Endodermal cell (in vitro differentiated cells): ENCODE measurements around the gene VRK2. TPM values are rescaled to one million over a fixed set of nuclear protein-coding genes. Genes with fewer than 3 reads are reported as not detected.

Experiments
- DNase-seq: peaks from one replicate; pipeline ENCODE4 v3.0.0-alpha.2; 2017
- H3K27ac ChIP-seq: 2 replicates; pipeline ENCODE4 v1.5.1; 2013; ENCODE audit warnings: mild to moderate bottlenecking, low read depth, low read length, moderate library complexity
- H3K27me3 ChIP-seq: 2 replicates; pipeline ENCODE4 v1.6.1; 2013; ENCODE audit warnings: mild to moderate bottlenecking, low read length, moderate library complexity; ENCODE audit not compliant: insufficient read depth, control insufficient read depth, poor library complexity, severe bottlenecking
- H3K36me3 ChIP-seq: 2 replicates; pipeline ENCODE4 v1.7.0; 2013; ENCODE audit warnings: mild to moderate bottlenecking, low read length, moderate library complexity; ENCODE audit not compliant: control insufficient read depth, insufficient read depth
- H3K4me1 ChIP-seq: one replicate; pipeline ENCODE4 v1.7.0; 2013; ENCODE audit warnings: low read length; ENCODE audit not compliant: control insufficient read depth, insufficient read depth
- H3K4me3 ChIP-seq: 2 replicates; pipeline ENCODE4 v1.5.1; 2013; ENCODE audit warnings: mild to moderate bottlenecking, low read length, moderate library complexity
- H3K9ac ChIP-seq: 2 replicates; pipeline ENCODE4 v1.6.1; 2013; ENCODE audit warnings: mild to moderate bottlenecking, low read length, moderate library complexity; ENCODE audit not compliant: poor library complexity, severe bottlenecking; ENCODE audit errors: extremely low read depth
- H3K9me3 ChIP-seq: 2 replicates; pipeline ENCODE4 v1.6.1; 2013; ENCODE audit warnings: mild to moderate bottlenecking, low read length, moderate library complexity; ENCODE audit not compliant: control insufficient read depth
- H3K27ac Mint-ChIP-seq: 2 replicates; pipeline ENCODE4 v1.8.0; 2020; ENCODE audit warnings: mixed read lengths
- H3K27me3 Mint-ChIP-seq: 2 replicates; pipeline ENCODE4 v1.8.0; 2021; ENCODE audit warnings: mild to moderate bottlenecking, mixed read lengths; ENCODE audit not compliant: insufficient read depth
- H3K36me3 Mint-ChIP-seq: 2 replicates; pipeline ENCODE4 v1.8.0; 2020; ENCODE audit warnings: low read depth, mixed read lengths
- H3K4me1 Mint-ChIP-seq: 2 replicates; pipeline ENCODE4 v1.8.0; 2020; ENCODE audit warnings: mixed read lengths
- H3K4me3 Mint-ChIP-seq: 2 replicates; pipeline ENCODE4 v1.8.0; 2020; ENCODE audit warnings: mild to moderate bottlenecking, moderate library complexity, mixed read lengths
- H3K9me3 Mint-ChIP-seq: 2 replicates; pipeline ENCODE4 v1.8.0; 2020; ENCODE audit warnings: mild to moderate bottlenecking, mixed read lengths
- WGBS, 2 experiments: methylation state at CpG; one replicate each; pipeline versions ENCODE4 v1.1.5 to v1.1.7; 2013; ENCODE audit warnings: missing lambda C conversion rate in 2 of 2, mixed read lengths in 1 of 2; ENCODE audit not compliant: insufficient coverage in 1 of 2, insufficient read length in 1 of 2; 5-methylcytosine and 5-hydroxymethylcytosine counted together
- total RNA-seq, 2 donors: library from RNA; stranded (reverse); fragmentation: NEBNext Ultra II Directional in 1 of 2; extraction: Animal tissue kit (Norgen Biotek cat#: 25700) in 1 of 2; gene quantifications; 2 replicates in 1 of 2; 3 replicates in 1 of 2; pipeline ENCODE4 v1.2.1, GENCODE V29; 2021
- TF ChIP-seq, protein P1 (sequence below): fragments of 200-600 bp; sonication (generic); conservative IDR thresholded peaks from 2 replicates; pipeline ENCODE4 v1.5.0; 2021; ENCODE audit warnings: antibody characterized with exemption, mild to moderate bottlenecking

The VRK2 gene
- total RNA-seq, 2 donors from 2014 or later, result 27.3 to 33.3 TPM

DNA sequence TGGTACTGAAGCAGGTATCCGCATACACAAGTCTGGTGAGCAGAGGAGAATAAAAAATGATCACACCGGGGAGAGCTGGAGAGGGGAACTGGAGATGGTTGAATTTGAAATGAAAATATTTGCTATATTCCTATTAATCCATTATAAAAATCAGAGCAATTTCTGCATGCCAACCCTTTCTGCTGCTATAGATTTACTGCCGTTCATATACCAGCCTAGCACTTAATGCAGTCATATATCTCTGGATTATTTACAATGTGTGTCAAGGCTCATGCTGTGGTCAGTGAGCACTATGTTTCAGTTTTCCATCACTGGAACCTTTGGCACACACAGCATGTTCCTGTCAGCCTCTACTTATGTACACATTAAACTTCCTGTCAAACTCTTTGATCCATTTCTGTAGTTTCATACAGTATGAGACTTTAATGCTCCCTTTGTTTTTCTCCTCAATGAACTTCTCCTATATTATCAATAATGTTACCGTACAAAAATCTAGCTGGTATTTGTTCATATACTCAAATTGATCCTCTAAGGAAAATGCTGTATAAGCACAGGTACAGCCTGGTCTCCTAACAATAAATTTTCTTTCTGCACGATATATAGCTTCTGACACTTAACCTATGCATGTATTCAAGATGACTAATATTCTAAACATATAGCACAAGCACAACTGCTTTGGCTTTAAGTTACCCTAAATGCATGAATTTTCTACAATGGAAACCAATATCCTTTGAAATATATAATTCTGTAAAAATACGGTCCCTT, 157.8 kb downstream of the VRK2 start:
- no peak for DNase-seq
- TF ChIP-seq, protein P1, sequence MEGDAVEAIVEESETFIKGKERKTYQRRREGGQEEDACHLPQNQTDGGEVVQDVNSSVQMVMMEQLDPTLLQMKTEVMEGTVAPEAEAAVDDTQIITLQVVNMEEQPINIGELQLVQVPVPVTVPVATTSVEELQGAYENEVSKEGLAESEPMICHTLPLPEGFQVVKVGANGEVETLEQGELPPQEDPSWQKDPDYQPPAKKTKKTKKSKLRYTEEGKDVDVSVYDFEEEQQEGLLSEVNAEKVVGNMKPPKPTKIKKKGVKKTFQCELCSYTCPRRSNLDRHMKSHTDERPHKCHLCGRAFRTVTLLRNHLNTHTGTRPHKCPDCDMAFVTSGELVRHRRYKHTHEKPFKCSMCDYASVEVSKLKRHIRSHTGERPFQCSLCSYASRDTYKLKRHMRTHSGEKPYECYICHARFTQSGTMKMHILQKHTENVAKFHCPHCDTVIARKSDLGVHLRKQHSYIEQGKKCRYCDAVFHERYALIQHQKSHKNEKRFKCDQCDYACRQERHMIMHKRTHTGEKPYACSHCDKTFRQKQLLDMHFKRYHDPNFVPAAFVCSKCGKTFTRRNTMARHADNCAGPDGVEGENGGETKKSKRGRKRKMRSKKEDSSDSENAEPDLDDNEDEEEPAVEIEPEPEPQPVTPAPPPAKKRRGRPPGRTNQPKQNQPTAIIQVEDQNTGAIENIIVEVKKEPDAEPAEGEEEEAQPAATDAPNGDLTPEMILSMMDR, result no peak
- 92 to 94% methylated on average over 4 to 6 of the region's 6 CpGs for WGBS, 2 experiments
- Histone ChIP-seq H3K4me1 (no peaks in the 10 kb centered on the region), H3K27me3 (no peaks in the 10 kb centered on the region), H3K9me3 (no peaks in the 10 kb centered on the region), H3K36me3 (peaks cover 60% of the 10 kb centered on the region), H3K27ac (no peak overlapping the region), H3K9ac (no peak overlapping the region), H3K4me3 (no peak overlapping the region)
- H3K9me3 Mint-ChIP-seq, result no peaks in the 10 kb centered on the region
- peaks cover 14% of the 10 kb centered on the region for H3K4me1 Mint-ChIP-seq
- H3K4me3 Mint-ChIP-seq, result no peak overlapping the region
- H3K27me3 Mint-ChIP-seq, result no peaks in the 10 kb centered on the region
- H3K36me3 Mint-ChIP-seq, result peaks cover 26% of the 10 kb centered on the region
- H3K27ac Mint-ChIP-seq, result no peak overlapping the region

- Histone ChIP-seq H3K4me1 (no peaks in the 10 kb centered on the region), H3K27ac (no peak overlapping the region), H3K9me3 (peaks cover 20% of the 10 kb centered on the region), H3K4me3 (no peak overlapping the region), H3K27me3 (no peaks in the 10 kb centered on the region), H3K36me3 (peaks cover 69% of the 10 kb centered on the region), H3K9ac (no peak overlapping the region)
- DNase-seq, result no peak
- H3K27ac Mint-ChIP-seq, result peak overlapping the region; percentile 81
- peaks cover 42% of the 10 kb centered on the region for H3K36me3 Mint-ChIP-seq
- H3K27me3 Mint-ChIP-seq, result no peaks in the 10 kb centered on the region
- peaks cover 14% of the 10 kb centered on the region for H3K4me1 Mint-ChIP-seq
- H3K9me3 Mint-ChIP-seq, result peaks cover 18% of the 10 kb centered on the region
- no peak overlapping the region for H3K4me3 Mint-ChIP-seq
- WGBS, 2 experiments, result 100% methylated on average over 1 of the region's 1 CpG; no CpG with 5 or more reads in 1 of the 2 experiments
- TF ChIP-seq, protein P1, result no peak
Measured at GRCh38 chr2:58206785-58207184, 160.2 kb downstream of the VRK2 start.

GRCh38 chr2:58207189-58207588, 160.6 kb downstream of the VRK2 start:
- WGBS, 2 experiments, result 64 to 86% methylated on average over 1 to 3 of the region's 3 CpGs
- TF ChIP-seq, protein P1, result no peak
- Mint-ChIP-seq H3K27me3 (no peaks in the 10 kb centered on the region), H3K27ac (peak overlapping the region; percentile 81), H3K9me3 (peaks cover 22% of the 10 kb centered on the region), H3K4me1 (peaks cover 14% of the 10 kb centered on the region), H3K4me3 (no peak overlapping the region), H3K36me3 (peaks cover 46% of the 10 kb centered on the region)
- Histone ChIP-seq H3K9ac (no peak overlapping the region), H3K36me3 (peaks cover 69% of the 10 kb centered on the region), H3K9me3 (peaks cover 24% of the 10 kb centered on the region), H3K27me3 (no peaks in the 10 kb centered on the region), H3K4me3 (no peak overlapping the region), H3K27ac (no peak overlapping the region), H3K4me1 (no peaks in the 10 kb centered on the region)
- DNase-seq, result no peak

Other genes starting within 250 kb of the VRK2 start
- gene FANCL, start 194.5 kb downstream of the VRK2 start, total RNA-seq, result 10 to 100 TPM; 64.0 to 85.2 TPM